HCT116 (cell line): ENCODE results near the gene QRICH1. TPM values are rescaled to one million over a fixed set of nuclear protein-coding genes. Genes with fewer than 3 reads are reported as not detected.

Source experiments
- ATAC-seq: fragments of 200-7000 bp; cut with Tn5 transposase; 2 replicates; pipeline ENCODE4 v1.9.1; 2020; ENCODE audit warnings: mild to moderate bottlenecking, moderate library complexity
- BruUV-seq: library from RNA; stranded (reverse); fragments of 400-500 nt; replicated peaks from 2 replicates; lab custom pipeline; 2021; lab: Mats Ljungman, UMichigan
- CTCF ChIA-PET: fragments of 300-600 bp; sonication (Branson Sonifier 250); formaldehyde crosslinking; loops from one replicate; lab custom pipeline; 2021; ENCODE audit warnings: antibody characterized with exemption; lab: Charles Lee
- POLR2A ChIA-PET: fragments of 300-600, 350-600 bp; sonication (Branson Sonifier 250); formaldehyde crosslinking; loops from one replicate; lab custom pipeline; 2021; ENCODE audit warnings: antibody characterized with exemption; lab: Charles Lee
- RAD21 ChIA-PET, 2 experiments: fragments of 300-600 bp; sonication (Branson Sonifier 250); formaldehyde crosslinking; loops; one replicate each; lab custom pipeline; 2023; ENCODE audit warnings: low total read pairs in 2 of 2; ENCODE audit not compliant: uncharacterized antibody in 2 of 2, unreplicated experiment in 2 of 2, low non-redundant PET in 1 of 2; lab: Charles Lee
- DNase-seq: peaks from one replicate; pipeline ENCODE4 v3.0.0-alpha.2; 2010; ENCODE audit warnings: low read depth, low spot score
- H2AFZ ChIP-seq: fragments of 200-600 bp; shearing (Covaris generic), sonication (generic); 2 replicates; pipeline ENCODE4 v1.6.1; 2017; ENCODE audit warnings: low read depth, mixed run types, mixed read lengths, antibody characterized with exemption, low read length; ENCODE audit not compliant: poor library complexity, severe bottlenecking
- H3K27ac ChIP-seq: 2 replicates; pipeline ENCODE4 v1.5.1; 2012; ENCODE audit warnings: low read depth, low read length
- H3K27me3 ChIP-seq: fragments of 200-600 bp; sonication (generic); 2 replicates; pipeline ENCODE4 v1.6.1; 2016; ENCODE audit warnings: mixed run types, low read length, mixed read lengths; ENCODE audit not compliant: insufficient read depth
- H3K36me3 ChIP-seq, 2 experiments: fragments of 200-500 bp in 1 of 2; fragments of 200-600 bp in 1 of 2; sonication (Bioruptor generic) in 1 of 2; sonication (generic) in 1 of 2; 2 replicates each; pipeline versions ENCODE4 v1.5.1 to v1.6.1; 2014 to 2016; ENCODE audit warnings: low read length in 2 of 2, inconsistent platforms in 1 of 2, mixed read lengths in 1 of 2, mixed run types in 1 of 2; ENCODE audit not compliant: insufficient read depth in 2 of 2, control insufficient read depth in 1 of 2
- H3K4me1 ChIP-seq, 2 experiments: fragments of 200-600 bp in 1 of 2; sonication (generic) in 1 of 2; 2 replicates each; pipeline versions ENCODE4 v1.5.1 to v1.6.1; 2012 to 2017; ENCODE audit warnings: low read length in 2 of 2, inconsistent platforms in 1 of 2, mild to moderate bottlenecking in 1 of 2, mixed read lengths in 1 of 2, mixed run types in 1 of 2, moderate library complexity in 1 of 2; ENCODE audit not compliant: insufficient read depth in 2 of 2, control insufficient read depth in 1 of 2
- H3K4me2 ChIP-seq: fragments of 200-600 bp; sonication (generic); 2 replicates; pipeline ENCODE4 v1.6.1; 2017; ENCODE audit warnings: mixed run types, low read length, mixed read lengths
- H3K4me3 ChIP-seq, 2 experiments: fragments of 200-600 bp in 1 of 2; sonication (generic) in 1 of 2; replicated peaks in 1 of 2; 2 replicates each; pipeline ENCODE4 v1.5.1; 2011 to 2016; ENCODE audit warnings: low read length in 2 of 2, control low read depth in 1 of 2, low read depth in 1 of 2, mild to moderate bottlenecking in 1 of 2, mixed read lengths in 1 of 2, mixed run types in 1 of 2
- H3K79me2 ChIP-seq: fragments of 200-600 bp; sonication (generic); 2 replicates; pipeline ENCODE4 v1.6.1; 2017; ENCODE audit warnings: mild to moderate bottlenecking, mixed run types, low read length, moderate library complexity, mixed read lengths; ENCODE audit not compliant: insufficient read depth
- H3K9ac ChIP-seq: fragments of 200-600 bp; sonication (generic); 2 replicates; pipeline ENCODE4 v1.6.1; 2016; ENCODE audit warnings: low read length, mixed read lengths
- H3K9me2 ChIP-seq: fragments of 200-600 bp; sonication (generic), shearing (Covaris generic); 2 replicates; pipeline ENCODE4 v1.6.1; 2017; ENCODE audit warnings: mixed run types, mild to moderate bottlenecking, moderate library complexity; ENCODE audit not compliant: insufficient read depth
- H3K9me3 ChIP-seq, 2 experiments: fragments of 200-500 bp in 1 of 2; fragments of 200-600 bp in 1 of 2; sonication (Bioruptor generic) in 1 of 2; sonication (generic) in 1 of 2; 2 replicates each; pipeline ENCODE4 v1.6.1; 2014 to 2017; ENCODE audit warnings: low read length in 2 of 2, mixed read lengths in 2 of 2, inconsistent platforms in 1 of 2, low read depth in 1 of 2, mild to moderate bottlenecking in 1 of 2, mixed run types in 1 of 2, moderate library complexity in 1 of 2; ENCODE audit not compliant: control insufficient read depth in 1 of 2, insufficient read depth in 1 of 2
- H4K20me1 ChIP-seq: fragments of 200-600 bp; sonication (generic), shearing (Covaris generic); 2 replicates; pipeline ENCODE4 v1.6.1; 2017; ENCODE audit warnings: mixed run types, mild to moderate bottlenecking, moderate library complexity; ENCODE audit not compliant: insufficient read depth
- CBX3 ChIP-seq: IDR thresholded peaks from 2 replicates; pipeline ENCODE4 v1.6.1; 2012; ENCODE audit warnings: low read depth
- CTCF ChIP-seq, 3 experiments: fragments of 200-600 bp in 1 of 3; sonication (generic) in 1 of 3; IDR thresholded peaks in 2 of 3; conservative IDR thresholded peaks in 1 of 3; 2 replicates each; pipeline ENCODE4 v1.5.1; 2012 to 2017; ENCODE audit warnings: low read depth in 2 of 3, low read length in 2 of 3, antibody characterized with exemption in 1 of 3, borderline replicate concordance in 1 of 3, control low read depth in 1 of 3, mild to moderate bottlenecking in 1 of 3, mixed read lengths in 1 of 3, mixed run types in 1 of 3, moderate library complexity in 1 of 3; ENCODE audit not compliant: insufficient read depth in 1 of 3
- EGR1 ChIP-seq: IDR thresholded peaks from 2 replicates; pipeline ENCODE4 v1.6.1; 2012; ENCODE audit warnings: low read depth
- ELF1 ChIP-seq: IDR thresholded peaks from 2 replicates; pipeline ENCODE4 v1.6.1; 2012; ENCODE audit warnings: low read depth, borderline replicate concordance
- EZH2 ChIP-seq: fragments of 200-600 bp; sonication (generic); IDR thresholded peaks from 2 replicates; pipeline ENCODE4 v1.6.1; 2017; ENCODE audit warnings: antibody characterized with exemption, mixed run types
- FOSL1 ChIP-seq: IDR thresholded peaks from 2 replicates; pipeline ENCODE4 v1.6.1; 2012; ENCODE audit warnings: low read depth
- JUND ChIP-seq: IDR thresholded peaks from 2 replicates; pipeline ENCODE4 v1.6.1; 2012
- POLR2A ChIP-seq: IDR thresholded peaks from 2 replicates; pipeline ENCODE4 v1.7.0; 2011; ENCODE audit warnings: borderline replicate concordance; ENCODE audit not compliant: insufficient read depth, insufficient read length; ENCODE audit errors: extremely low read depth
- POLR2AphosphoS5 ChIP-seq: IDR thresholded peaks from 2 replicates; pipeline ENCODE4 v1.6.1; 2011; ENCODE audit warnings: mild to moderate bottlenecking, low read depth, low read length, moderate library complexity
- RAD21 ChIP-seq: IDR thresholded peaks from 2 replicates; pipeline ENCODE4 v1.6.1; 2012; ENCODE audit warnings: low read depth, mild to moderate bottlenecking
- REST ChIP-seq: IDR thresholded peaks from 2 replicates; pipeline ENCODE4 v1.6.1; 2012; ENCODE audit warnings: low read depth
- SIN3A ChIP-seq: IDR thresholded peaks from 2 replicates; pipeline ENCODE4 v1.6.1; 2012; ENCODE audit warnings: low read depth
- SRF ChIP-seq: IDR thresholded peaks from 2 replicates; pipeline ENCODE4 v1.6.1; 2012; ENCODE audit warnings: low read depth
- TCF7L2 ChIP-seq: IDR thresholded peaks from 2 replicates; pipeline ENCODE4 v1.7.0; 2011; ENCODE audit warnings: borderline replicate concordance, inconsistent platforms; ENCODE audit not compliant: insufficient read depth, insufficient read length; ENCODE audit errors: extremely low read depth
- YY1 ChIP-seq: IDR thresholded peaks from 2 replicates; pipeline ENCODE4 v1.6.1; 2011; ENCODE audit warnings: low read length, low read depth, moderate library complexity, mild to moderate bottlenecking; ENCODE audit not compliant: insufficient replicate concordance; ENCODE audit errors: extremely low read depth
- ZBTB33 ChIP-seq: IDR thresholded peaks from 2 replicates; pipeline ENCODE4 v1.6.1; 2011; ENCODE audit warnings: mild to moderate bottlenecking, low read length, moderate library complexity; ENCODE audit not compliant: insufficient replicate concordance; ENCODE audit errors: extremely low read depth
- ZNF274 ChIP-seq: fragments of 200-500 bp; sonication (Bioruptor generic); IDR thresholded peaks from 2 replicates; pipeline ENCODE4 v1.6.1; 2014; ENCODE audit warnings: mild to moderate bottlenecking, low read depth, low read length, inconsistent platforms
- intact Hi-C: fragments of 100-400 bp; cut with micrococcal nuclease; formaldehyde crosslinking; loops from 2 replicates; pipeline ENCODE4 v1.10.0; 2022
- total RNA-seq: library from RNA; stranded (reverse); gene quantifications from one replicate; pipeline ENCODE4 v1.2.1, GENCODE V29; 2021; ENCODE audit not compliant: unreplicated experiment

Gene QRICH1
- total RNA-seq, 1 experiment from 2014 or later = 105 TPM

DNA sequence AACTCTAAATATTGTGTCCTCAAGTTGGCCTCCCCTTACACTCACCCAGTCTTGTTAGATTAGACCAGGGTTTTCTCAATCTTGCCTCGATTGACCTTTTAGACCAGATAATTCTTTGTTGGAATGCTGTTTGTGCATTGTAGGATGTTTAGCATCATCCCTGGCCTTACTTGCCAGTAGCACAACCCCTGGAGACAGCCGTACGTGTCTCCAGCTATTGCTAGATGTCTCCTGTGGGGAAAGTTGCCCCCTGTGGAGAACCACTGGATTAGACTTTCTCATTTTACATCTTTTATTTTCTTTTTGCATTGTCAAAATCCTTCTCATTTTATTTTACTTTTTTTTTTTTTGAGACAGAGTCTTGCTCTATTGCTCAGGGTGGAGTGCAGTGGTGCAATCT lies 84.5 kb downstream of the QRICH1 start:
- no TSS peak for BruUV-seq
- Histone ChIP-seq H3K9me3 (no peaks in the 10 kb centered on the region), H2AFZ (no peak overlapping the region), H3K4me1 (peaks cover 3 to 26% of the 10 kb centered on the region in 2 experiments; a peak in 3 of 4 replicates), H3K27me3 (no peaks in the 10 kb centered on the region), H3K4me2 (no peak overlapping the region), H3K9ac (no peak overlapping the region), H3K27ac (no peak overlapping the region), H3K4me3 (no peak overlapping the region), H3K36me3 (peaks cover 7 to 20% of the 10 kb centered on the region in 2 experiments; a peak in 3 of 4 replicates), H4K20me1 (no peaks in the 10 kb centered on the region), H3K9me2 (no peaks in the 10 kb centered on the region), H3K79me2 (peaks cover 66% of the 10 kb centered on the region)
- intact Hi-C loops = no loop called here
- RAD21 ChIA-PET = no interaction called here
- POLR2A ChIA-PET = interaction anchor here (0.7 to 1.0 kb wide), 4 partner anchors 11 to 605 kb away, joined by 3 to 6 read pairs (median 4); partner anchors contain the start of genes IMPDH2 and NDUFAF3
- CTCF ChIA-PET = interaction anchor here (3.2 kb wide), 1 partner anchor 12 kb away, joined by 27 read pairs; the partner anchor contains the start of gene NDUFAF3
- ATAC-seq (no peak), DNase-seq (no peak)
- TF ChIP-seq POLR2A (no peak), EGR1 (no peak), CBX3 (no peak), POLR2AphosphoS5 (no peak), SIN3A (no peak), SRF (no peak), REST (no peak), EZH2 (no peak), ZBTB33 (no peak), RAD21 (no peak), FOSL1 (no peak), ZNF274 (no peak), ELF1 (no peak), TCF7L2 (no peak), CTCF (IDR thresholded peaks at IDR 0.05 in 2 of 3, conservative IDR thresholded peaks at IDR 0.05 in 1 of 3; ENCODE audit: borderline replicate concordance in 1 of 3, insufficient read depth in 1 of 3, low read depth in 2 of 3, low read length in 2 of 3) (no peak), JUND (no peak), YY1 (no peak)
